IMR-90 (cell line): ENCODE results near the gene C14orf180. TPM values are rescaled to one million over a fixed set of nuclear protein-coding genes. Genes with fewer than 3 reads are reported as not detected.

Experiments
- ATAC-seq: fragments of 200-7000 bp; cut with Tn5 transposase; 2 replicates; pipeline ENCODE4 v1.9.1; 2020; ENCODE audit warnings: low read depth, mild to moderate bottlenecking, moderate library complexity
- BruUV-seq: library from RNA; stranded (reverse); fragments of 400-500 nt; replicated peaks from 2 replicates; lab custom pipeline; 2021; lab: Mats Ljungman, UMichigan
- CTCF ChIA-PET: fragments of 300-600 bp; formaldehyde crosslinking; extraction: SDS; loops from one replicate; lab custom pipeline; 2021; ENCODE audit warnings: antibody characterized with exemption; lab: Yijun Ruan, JAX
- POLR2A ChIA-PET: fragments of 300-600 bp; sonication (Branson Sonifier 250); formaldehyde crosslinking; loops from one replicate; lab custom pipeline; 2022; ENCODE audit warnings: antibody characterized with exemption; ENCODE audit not compliant: unreplicated experiment; lab: Charles Lee
- DNase-seq: peaks from one replicate; pipeline ENCODE4 v3.0.0; 2013
- H2AFZ ChIP-seq: replicated peaks from 2 replicates; pipeline ENCODE3; 2013; ENCODE audit warnings: low read length, mild to moderate bottlenecking; ENCODE audit not compliant: poor library complexity
- H2AK5ac ChIP-seq: 2 replicates; pipeline ENCODE4 v1.6.1; 2013; ENCODE audit warnings: low read depth, low read length, inconsistent platforms
- H2AK9ac ChIP-seq: replicated peaks from 2 replicates; pipeline ENCODE3; 2013; ENCODE audit warnings: mild to moderate bottlenecking, low read depth, low read length, moderate library complexity; ENCODE audit not compliant: poor library complexity
- H2BK120ac ChIP-seq: 2 replicates; pipeline ENCODE4 v1.6.1; 2013; ENCODE audit warnings: low read depth, low read length, inconsistent platforms
- H2BK15ac ChIP-seq: 3 replicates; pipeline ENCODE4 v1.6.1; 2013; ENCODE audit warnings: low read depth, low read length, inconsistent platforms
- H2BK20ac ChIP-seq: 2 replicates; pipeline ENCODE4 v1.6.1; 2013; ENCODE audit warnings: low read depth, mild to moderate bottlenecking, inconsistent platforms, low read length, moderate library complexity
- H2BK5ac ChIP-seq: 2 replicates; pipeline ENCODE4 v1.6.1; 2013; ENCODE audit warnings: mild to moderate bottlenecking, low read depth, low read length, inconsistent platforms; ENCODE audit not compliant: poor library complexity, severe bottlenecking
- H3K14ac ChIP-seq: replicated peaks from 2 replicates; pipeline ENCODE4 v1.6.1; 2013; ENCODE audit warnings: low read depth, low read length, inconsistent platforms
- H3K18ac ChIP-seq: 2 replicates; pipeline ENCODE4 v1.6.1; 2013; ENCODE audit warnings: low read depth, low read length, control low read depth
- H3K23ac ChIP-seq: 2 replicates; pipeline ENCODE4 v1.6.1; 2013; ENCODE audit warnings: low read depth, low read length, inconsistent platforms
- H3K27ac ChIP-seq: 2 replicates; pipeline ENCODE4 v1.5.1; 2013; ENCODE audit warnings: mild to moderate bottlenecking, control low read depth, low read length; ENCODE audit not compliant: insufficient read depth
- H3K27me3 ChIP-seq: 2 replicates; pipeline ENCODE4 v1.6.1; 2013; ENCODE audit warnings: low read length; ENCODE audit not compliant: control insufficient read depth, insufficient read depth
- H3K36me3 ChIP-seq: 2 replicates; pipeline ENCODE4 v1.6.1; 2013; ENCODE audit warnings: low read length, mixed read lengths; ENCODE audit not compliant: control insufficient read depth, insufficient read depth
- H3K4ac ChIP-seq: 2 replicates; pipeline ENCODE4 v1.6.1; 2013; ENCODE audit warnings: low read depth, low read length, inconsistent platforms
- H3K4me1 ChIP-seq: 2 replicates; pipeline ENCODE4 v1.6.1; 2013; ENCODE audit warnings: low read length, mixed read lengths; ENCODE audit not compliant: control insufficient read depth, insufficient read depth
- H3K4me2 ChIP-seq: 2 replicates; pipeline ENCODE4 v1.6.1; 2013; ENCODE audit warnings: low read depth, mild to moderate bottlenecking, control low read depth, low read length, moderate library complexity
- H3K4me3 ChIP-seq: 2 replicates; pipeline ENCODE4 v1.5.1; 2013; ENCODE audit warnings: low read depth, mild to moderate bottlenecking, control low read depth, low read length, moderate library complexity; ENCODE audit not compliant: insufficient read depth
- H3K56ac ChIP-seq: 2 replicates; pipeline ENCODE4 v1.6.1; 2013; ENCODE audit warnings: low read length, inconsistent platforms; ENCODE audit not compliant: insufficient read depth; ENCODE audit errors: extremely low read depth
- H3K79me1 ChIP-seq, 2 experiments: 2 replicates each; pipeline ENCODE4 v1.6.1; 2013; ENCODE audit warnings: low read length in 2 of 2, inconsistent platforms in 1 of 2, low read depth in 1 of 2
- H3K9ac ChIP-seq: 2 replicates; pipeline ENCODE4 v1.6.1; 2013; ENCODE audit warnings: low read depth, low read length, control low read depth
- H3K9me1 ChIP-seq: 2 replicates; pipeline ENCODE4 v1.6.1; 2013; ENCODE audit warnings: low read length, inconsistent platforms; ENCODE audit not compliant: insufficient read depth
- H3K9me3 ChIP-seq: 2 replicates; pipeline ENCODE4 v1.6.1; 2013; ENCODE audit warnings: low read length; ENCODE audit not compliant: control insufficient read depth, insufficient read depth
- H4K20me1 ChIP-seq: 2 replicates; pipeline ENCODE4 v1.6.1; 2013; ENCODE audit warnings: low read length, inconsistent platforms; ENCODE audit not compliant: insufficient read depth
- H4K5ac ChIP-seq: 2 replicates; pipeline ENCODE4 v1.6.1; 2013; ENCODE audit warnings: mild to moderate bottlenecking, low read depth, low read length, control low read depth
- H4K8ac ChIP-seq, 2 experiments: 2 replicates each; pipeline ENCODE4 v1.6.1; 2013; ENCODE audit warnings: low read depth in 2 of 2, low read length in 2 of 2, control low read depth in 1 of 2, inconsistent platforms in 1 of 2
- H4K91ac ChIP-seq: 2 replicates; pipeline ENCODE4 v1.6.1; 2013; ENCODE audit warnings: low read depth, low read length, inconsistent platforms; ENCODE audit not compliant: insufficient read depth
- BHLHE40 ChIP-seq: fragments of 150-350 bp; IDR thresholded peaks from 2 replicates; pipeline ENCODE4 v1.6.1; 2016; ENCODE audit warnings: mild to moderate bottlenecking, low read depth, low read length
- CEBPB ChIP-seq: IDR thresholded peaks from 2 replicates; pipeline ENCODE4 v1.6.1; 2012; ENCODE audit warnings: low read depth, low read length, improper control_type of control experiment
- CHD1 ChIP-seq: IDR thresholded peaks from 2 replicates; pipeline ENCODE4 v1.6.1; 2012; ENCODE audit warnings: low read depth, low read length, improper control_type of control experiment
- CTCF ChIP-seq: conservative IDR thresholded peaks from 2 replicates; pipeline ENCODE4 v1.5.1; 2012; ENCODE audit warnings: mild to moderate bottlenecking, low read depth, low read length, improper control_type of control experiment
- ELK1 ChIP-seq: fragments of 150-350 bp; IDR thresholded peaks from 2 replicates; pipeline ENCODE4 v1.6.1; 2016; ENCODE audit warnings: low read depth, mild to moderate bottlenecking, low read length, moderate library complexity, borderline replicate concordance
- FOS ChIP-seq: fragments of 150-350 bp; IDR thresholded peaks from 2 replicates; pipeline ENCODE4 v1.6.1; 2016; ENCODE audit warnings: low read depth, low read length
- MAFK ChIP-seq: IDR thresholded peaks from 2 replicates; pipeline ENCODE4 v1.6.1; 2012; ENCODE audit warnings: low read depth, low read length, improper control_type of control experiment
- MAZ ChIP-seq: IDR thresholded peaks from 2 replicates; pipeline ENCODE4 v1.6.1; 2012; ENCODE audit warnings: low read depth, mild to moderate bottlenecking, low read length, improper control_type of control experiment, moderate library complexity, borderline replicate concordance
- MXI1 ChIP-seq: IDR thresholded peaks from 2 replicates; pipeline ENCODE4 v1.6.1; 2012; ENCODE audit warnings: low read depth, mild to moderate bottlenecking, low read length, moderate library complexity, borderline replicate concordance
- NFE2L2 ChIP-seq: fragments of 150-350 bp; IDR thresholded peaks from 2 replicates; pipeline ENCODE4 v1.6.1; 2016; ENCODE audit warnings: low read depth, mild to moderate bottlenecking, low read length
- RAD21 ChIP-seq: IDR thresholded peaks from 2 replicates; pipeline ENCODE4 v1.6.1; 2012; ENCODE audit warnings: low read length, improper control_type of control experiment
- RCOR1 ChIP-seq: IDR thresholded peaks from 2 replicates; pipeline ENCODE4 v1.6.1; 2012; ENCODE audit warnings: mild to moderate bottlenecking, low read length, improper control_type of control experiment; ENCODE audit not compliant: insufficient replicate concordance
- RFX5 ChIP-seq: IDR thresholded peaks from 2 replicates; pipeline ENCODE4 v1.8.0; 2012; ENCODE audit warnings: low read depth, mild to moderate bottlenecking, low read length, moderate library complexity
- USF2 ChIP-seq: fragments of 150-350 bp; IDR thresholded peaks from 2 replicates; pipeline ENCODE4 v1.6.1; 2017; ENCODE audit warnings: mild to moderate bottlenecking, antibody characterized with exemption, low read length, low read depth
- WGBS, 2 experiments: methylation state at CpG; one replicate each; pipeline versions ENCODE4 v1.1.5 to v1.1.7; 2013; ENCODE audit warnings: missing lambda C conversion rate in 2 of 2; ENCODE audit not compliant: insufficient read length in 1 of 2; ENCODE audit errors: extremely low coverage in 2 of 2; 5-methylcytosine and 5-hydroxymethylcytosine counted together
- dilution Hi-C: fragments of 300-500 bp; cut with HindIII; formaldehyde crosslinking; loops from one replicate; pipeline ENCODE4 v1.14.3; 2018; ENCODE audit warnings: low sequenced_read_pairs; ENCODE audit not compliant: unreplicated experiment
- in situ Hi-C: fragments of 300-500 bp; cut with MboI; formaldehyde crosslinking; loops from 3 replicates; pipeline ENCODE4 v1.14.3; 2019; ENCODE audit warnings: low sequenced_read_pairs, inconsistent platforms, mixed read lengths
- intact Hi-C: fragments of 100-400 bp; cut with micrococcal nuclease; formaldehyde crosslinking; loops from 2 replicates; pipeline ENCODE4 v1.10.0; 2022
- polyA plus RNA-seq, 3 experiments: library from polyadenylated mRNA; depleted of rRNA; stranded (reverse); fragments of >200 nt; gene quantifications; 2 replicates each; pipeline ENCODE4 v1.2.3, GENCODE V29; 2012; ENCODE audit warnings: low replicate concordance in 1 of 3
- total RNA-seq: library from RNA; depleted of rRNA; stranded (reverse); fragments of >200 nt; gene quantifications from 2 replicates; pipeline ENCODE4 v1.2.3, GENCODE V29; 2012

C14orf180 gene
- total and polyA plus RNA-seq, 2 of the 4 experiments (the other 2 are of a cell fraction) = not detected

GRCh38 chr14:104601786-104602185 is 22.2 kb downstream of the C14orf180 start:
- no TSS peak for BruUV-seq
- no peaks in the 10 kb centered on the region for H3K36me3 ChIP-seq
- H3K27me3 ChIP-seq = peaks cover 22% of the 10 kb centered on the region
- DNase-seq (peak; percentile 2), ATAC-seq (peak; percentile 41; the same call in 1 of the 2 replicates)
- no peak overlapping the region for H3K56ac ChIP-seq
- no peak overlapping the region for H3K4me2 ChIP-seq
- H2AK5ac ChIP-seq = no peak overlapping the region
- H3K4me1 ChIP-seq = no peaks in the 10 kb centered on the region
- H3K9me1 ChIP-seq = no peaks in the 10 kb centered on the region
- H3K23ac ChIP-seq = no peak overlapping the region
- H2BK120ac ChIP-seq = no peak overlapping the region
- ChIA-PET CTCF (no interaction called here), POLR2A (no interaction called here)
- 12% methylated on average over 4 of the region's 9 CpGs; no CpG with 5 or more reads in 1 of the 2 experiments for WGBS, 2 experiments
- H2AK9ac ChIP-seq = no peak overlapping the region
- intact Hi-C loops (no loop called here), in situ Hi-C loops (no loop called here), dilution Hi-C loops (no loop called here)
- no peak overlapping the region for H2BK20ac ChIP-seq
- TF ChIP-seq MAFK = no peak
- no peak for TF ChIP-seq RCOR1
- no peak for TF ChIP-seq RAD21
- no peak for TF ChIP-seq MXI1
- TF ChIP-seq CTCF = no peak
- TF ChIP-seq CHD1 = no peak
- no peak for TF ChIP-seq MAZ
- no peak for TF ChIP-seq ELK1
- TF ChIP-seq NFE2L2 = no peak
- no peak for TF ChIP-seq RFX5
- no peak for TF ChIP-seq USF2
- no peak for TF ChIP-seq BHLHE40
- no peak for TF ChIP-seq CEBPB
- TF ChIP-seq FOS = no peak
- no peak overlapping the region for H3K14ac ChIP-seq
- no peak overlapping the region for H4K91ac ChIP-seq
- H4K20me1 ChIP-seq = no peaks in the 10 kb centered on the region
- no peak overlapping the region for H4K8ac ChIP-seq
- no peak overlapping the region for H3K4me3 ChIP-seq
- no peak overlapping the region for H2BK5ac ChIP-seq
- no peak overlapping the region for H3K9ac ChIP-seq
- H3K79me1 ChIP-seq = no peaks in the 10 kb centered on the region
- no peak overlapping the region for H3K18ac ChIP-seq
- no peak overlapping the region for H2BK15ac ChIP-seq
- H3K4ac ChIP-seq = no peak overlapping the region
- H3K9me3 ChIP-seq = no peaks in the 10 kb centered on the region
- peak overlapping the region; percentile 14 for H2AFZ ChIP-seq
- H4K5ac ChIP-seq = no peak overlapping the region
- no peak overlapping the region for H3K27ac ChIP-seq
